ENCODE results near the gene NR2F2. TPM values are rescaled to one million over a fixed set of nuclear protein-coding genes. Genes with fewer than 3 reads are reported as not detected.
A peak's percentile ranks its signal among the peaks of the same experiment; 100 is the strongest.

Gene NR2F2
- 13.6 and 33.5 TPM in 2 replicates for total RNA-seq

GRCh38 chr15:96330450-96331143, at the start of gene NR2F2:
Gene NR2F2, plus strand, starts transcription at chr15:96330700. Its CDS starts 1,406 bp downstream, at chr15:96332106.
- DNase-seq (ENCODE audit: low read depth in 2 of 2): peak; percentile 98 to 100

DNA sequence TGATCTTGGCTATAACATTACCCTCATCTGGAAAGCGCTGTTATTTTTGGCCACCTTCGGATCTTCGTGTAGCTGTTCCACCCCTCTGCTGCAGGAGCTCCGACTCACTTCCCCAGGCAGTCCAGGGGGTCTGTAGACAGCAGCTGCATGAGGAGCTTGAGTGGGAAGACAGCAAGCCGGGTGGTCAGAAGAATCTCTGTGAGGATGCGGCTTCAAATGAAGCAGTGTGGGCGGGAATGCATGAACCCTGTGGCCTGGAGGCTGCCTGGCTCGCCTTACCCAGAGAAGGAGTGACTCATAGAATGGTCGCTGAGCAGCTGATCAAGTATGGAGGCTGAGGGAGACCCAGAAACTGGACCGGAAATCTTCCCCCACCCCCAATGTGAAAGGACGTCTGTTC, 45.2 kb upstream of the NR2F2 start:
- DNase-seq (ENCODE audit: low read depth in 2 of 2): no peak

DNA sequence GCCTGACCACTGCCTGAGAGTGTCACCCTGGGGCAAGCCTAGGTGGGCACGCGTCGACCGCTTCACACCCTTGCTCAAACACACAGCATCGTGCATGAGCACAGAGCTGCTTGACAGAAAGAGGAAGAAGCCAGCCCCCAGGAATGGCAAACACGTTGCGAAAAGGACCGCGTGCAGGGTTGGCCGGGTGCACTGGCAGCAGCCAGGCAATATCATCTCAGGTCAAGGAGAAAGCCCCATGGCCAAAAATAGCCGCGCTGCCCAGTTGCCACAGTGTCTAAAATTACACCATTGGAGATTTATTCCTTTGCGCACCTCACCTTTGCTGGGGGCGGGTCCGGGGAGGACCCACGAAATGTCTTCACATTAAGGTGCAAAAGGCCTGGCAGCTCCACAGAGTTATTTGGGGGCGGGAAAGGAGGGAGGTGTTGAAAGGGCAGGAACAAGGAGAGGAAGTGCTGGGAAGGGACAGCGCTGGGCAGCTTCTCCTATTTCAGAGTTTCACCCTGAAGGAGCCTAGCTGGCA, 44.7 kb upstream of the NR2F2 start:
- DNase-seq (ENCODE audit: low read depth in 2 of 2): no peak

- no peak for DNase-seq (ENCODE audit: low read depth in 2 of 2)
These were observed 39.8 kb upstream of the NR2F2 start for GRCh38 chr15:96290679-96291078.

DNA sequence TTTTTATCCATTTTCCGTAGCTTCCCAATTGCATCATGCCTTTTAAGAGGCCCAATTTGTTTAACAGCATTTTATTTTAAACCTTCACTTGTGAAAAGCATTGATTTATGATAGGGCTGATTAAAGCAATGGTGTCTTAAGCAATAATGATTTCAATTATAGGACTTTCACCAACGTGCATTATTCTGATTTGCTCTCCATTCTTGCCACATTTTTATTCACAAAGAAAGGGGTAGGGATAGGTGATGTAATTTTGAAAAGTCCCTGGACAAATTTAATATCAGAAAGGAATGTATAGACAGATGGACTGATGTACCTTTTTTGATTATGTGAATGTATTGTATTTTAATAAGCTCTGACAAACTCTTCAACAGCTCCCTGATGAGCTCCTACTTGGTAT, 37.9 kb upstream of the NR2F2 start:
- no peak for DNase-seq (ENCODE audit: low read depth in 2 of 2)

DNA sequence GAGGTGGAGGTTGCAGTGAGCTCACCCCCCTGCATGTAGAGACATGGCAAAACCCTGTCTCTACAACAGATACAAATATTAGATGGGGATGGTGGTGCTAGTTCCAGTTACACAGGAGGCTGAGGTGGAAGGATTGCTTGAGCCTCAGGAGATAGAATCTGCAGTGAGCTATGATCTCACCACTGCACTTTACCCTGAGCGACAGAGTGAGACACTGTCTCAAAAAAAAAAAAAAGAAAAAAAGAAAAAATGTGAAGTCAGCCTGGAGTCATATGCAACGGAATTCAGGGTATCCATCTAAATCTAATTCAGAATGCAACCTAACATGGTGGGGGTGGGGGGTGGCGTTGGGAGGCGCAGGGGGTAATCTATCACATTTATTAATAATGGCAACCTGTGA, 37.1 kb upstream of the NR2F2 start:
- DNase-seq (ENCODE audit: low read depth in 2 of 2): no peak

GRCh38 chr15:96294766-96295165, 35.7 kb upstream of the NR2F2 start:
- no peak for DNase-seq (ENCODE audit: low read depth in 2 of 2)

DNA sequence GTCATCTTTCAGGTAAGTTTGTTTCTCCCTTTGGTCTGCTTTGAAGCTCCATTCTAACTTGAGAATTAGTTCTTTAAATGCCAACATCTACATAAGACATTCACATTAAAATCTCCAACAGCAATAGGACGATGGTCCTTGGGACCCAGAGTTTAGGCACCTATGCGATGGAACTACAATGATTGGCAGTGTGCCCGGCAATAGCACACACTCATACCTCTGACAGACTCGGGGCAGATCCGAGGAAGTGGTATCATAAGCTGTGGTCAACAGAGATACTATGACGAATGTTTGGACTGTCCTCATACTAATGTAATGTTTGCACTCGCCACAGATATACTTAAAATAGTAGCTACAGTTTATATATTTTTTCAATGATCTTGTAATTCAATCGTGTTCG, 34.2 kb upstream of the NR2F2 start:
- peak; percentile 17 to 82 for DNase-seq (ENCODE audit: low read depth in 2 of 2)

GRCh38 chr15:96297783-96298182, 32.7 kb upstream of the NR2F2 start:
- DNase-seq (ENCODE audit: low read depth in 2 of 2): no peak

DNA sequence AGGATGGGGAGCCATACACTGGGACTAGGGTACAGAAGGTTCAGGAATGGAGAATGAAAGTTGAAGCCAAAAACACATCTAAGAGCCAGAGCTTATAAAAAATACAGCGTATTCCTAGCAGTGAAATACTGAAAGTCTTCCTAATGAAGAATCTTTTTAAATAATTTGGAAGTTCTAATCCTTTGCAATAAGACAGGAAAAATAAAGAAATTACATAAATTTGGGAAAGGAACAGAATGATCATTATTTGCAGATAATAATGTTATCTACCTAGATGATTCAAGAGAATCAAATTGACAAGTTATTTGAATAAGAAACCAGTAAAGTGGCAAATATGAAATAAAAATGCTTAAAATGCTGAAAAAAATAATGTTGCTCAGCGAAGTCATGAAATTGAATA, 32.3 kb upstream of the NR2F2 start:
- no peak for DNase-seq (ENCODE audit: low read depth in 2 of 2)

DNA sequence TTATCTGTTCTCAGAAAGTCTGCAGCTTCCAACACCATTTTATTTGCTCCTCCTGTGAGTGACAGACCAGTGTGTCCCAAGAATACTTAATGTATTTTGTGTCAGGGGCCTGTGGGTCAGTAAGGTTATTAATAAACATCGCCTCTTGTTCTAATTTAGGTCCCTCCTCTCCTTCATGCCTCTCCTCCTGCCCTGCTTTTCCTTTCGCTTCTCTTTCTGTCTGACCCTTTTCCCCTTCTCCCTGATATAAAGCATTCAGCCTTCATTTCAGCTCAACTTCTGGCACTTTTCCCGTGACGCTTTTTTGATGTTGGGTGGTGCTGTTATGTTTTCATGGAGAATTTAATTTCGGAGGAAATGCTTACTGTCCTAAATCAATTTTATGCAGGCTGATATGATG, 29.7 kb upstream of the NR2F2 start:
- no peak for DNase-seq (ENCODE audit: low read depth in 2 of 2)

- DNase-seq (ENCODE audit: low read depth in 2 of 2): no peak
These were observed 26.9 kb upstream of the NR2F2 start for GRCh38 chr15:96303503-96304056.

GRCh38 chr15:96304839-96305238, 25.7 kb upstream of the NR2F2 start:
- DNase-seq (ENCODE audit: low read depth in 2 of 2): no peak

DNA sequence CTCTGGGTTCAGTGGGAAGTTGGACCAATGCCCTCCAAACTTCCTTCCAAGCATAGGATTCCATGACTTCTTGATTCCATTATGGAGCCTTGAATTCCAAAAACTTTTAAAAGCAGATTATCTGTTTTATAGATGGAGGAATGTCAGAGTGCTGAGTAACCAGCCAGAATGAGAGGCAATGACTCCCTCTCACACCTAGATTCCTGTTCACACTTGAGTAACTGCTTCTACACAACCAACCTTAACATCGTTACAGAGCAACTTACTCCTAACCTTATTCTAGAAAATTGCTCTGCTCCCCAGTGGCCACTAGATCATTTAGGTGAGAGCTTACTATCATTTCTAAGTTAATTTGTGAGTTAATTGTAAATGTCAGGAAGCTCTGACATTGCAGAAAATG, 24.2 kb upstream of the NR2F2 start:
- DNase-seq (ENCODE audit: low read depth in 2 of 2): no peak

GRCh38 chr15:96307856-96308394, 22.6 kb upstream of the NR2F2 start:
- no peak for DNase-seq (ENCODE audit: low read depth in 2 of 2)

DNA sequence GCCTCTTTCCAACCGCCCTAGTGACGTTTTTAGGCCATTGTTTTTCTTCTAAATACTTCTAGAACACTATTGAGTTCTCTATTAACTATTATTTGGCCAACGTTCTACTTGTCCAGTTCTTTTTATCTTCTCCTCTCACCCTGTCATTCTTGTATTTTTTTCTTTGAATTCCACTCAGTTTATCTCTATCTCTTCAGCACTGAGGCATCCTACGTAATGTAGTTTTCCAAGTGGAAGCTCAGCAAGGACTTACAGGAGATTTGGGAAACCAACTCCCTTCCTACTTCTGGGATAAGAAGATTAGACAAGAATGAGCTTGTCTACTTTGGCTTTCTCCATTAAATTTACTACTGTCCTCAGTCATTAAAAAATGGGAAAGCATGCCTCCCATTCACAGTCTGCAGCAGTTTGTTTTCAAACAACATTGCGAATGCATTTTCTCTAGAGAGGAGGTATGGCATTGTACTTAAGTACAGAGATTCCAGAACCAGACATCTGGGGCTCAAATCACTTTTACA, 21.3 kb upstream of the NR2F2 start:
- no peak for DNase-seq (ENCODE audit: low read depth in 2 of 2)

DNA sequence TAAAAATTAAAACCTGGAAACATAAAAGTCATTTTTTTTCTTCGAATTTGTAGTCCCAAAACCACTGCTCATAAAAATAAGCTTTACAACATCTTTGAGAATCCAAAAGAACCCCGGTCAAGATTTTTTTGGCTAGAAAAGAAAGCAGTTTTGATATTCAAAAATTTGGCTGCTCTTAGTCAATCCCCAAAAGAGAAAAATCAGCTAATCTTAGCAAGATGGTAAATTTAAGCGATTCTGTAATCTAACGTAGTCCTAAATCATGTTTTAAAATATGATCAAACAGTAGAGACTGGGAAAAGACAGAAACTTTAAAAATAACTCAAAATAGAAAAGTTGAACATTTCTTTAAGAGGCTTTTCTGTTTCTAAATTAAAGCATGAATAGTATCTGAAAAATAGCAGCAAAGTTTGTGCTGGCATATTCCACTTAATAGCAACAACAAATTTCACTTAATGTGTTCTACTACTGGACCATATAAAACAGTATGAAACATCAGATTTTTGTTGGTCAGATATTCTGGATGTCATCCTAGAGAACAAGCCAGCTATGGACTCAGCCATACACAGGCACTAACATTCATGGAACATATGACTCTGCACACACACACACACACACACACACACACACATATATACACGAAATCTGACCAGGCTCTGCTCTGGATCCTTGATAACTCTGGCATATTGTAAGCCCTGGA, 19.1 kb upstream of the NR2F2 start:
- DNase-seq (ENCODE audit: low read depth in 2 of 2): no peak

GRCh38 chr15:96311956-96312294, 18.6 kb upstream of the NR2F2 start:
- DNase-seq (ENCODE audit: low read depth in 2 of 2): no peak

GRCh38 chr15:96312641-96313335, 17.7 kb upstream of the NR2F2 start:
- DNase-seq (ENCODE audit: low read depth in 2 of 2): no peak

DNA sequence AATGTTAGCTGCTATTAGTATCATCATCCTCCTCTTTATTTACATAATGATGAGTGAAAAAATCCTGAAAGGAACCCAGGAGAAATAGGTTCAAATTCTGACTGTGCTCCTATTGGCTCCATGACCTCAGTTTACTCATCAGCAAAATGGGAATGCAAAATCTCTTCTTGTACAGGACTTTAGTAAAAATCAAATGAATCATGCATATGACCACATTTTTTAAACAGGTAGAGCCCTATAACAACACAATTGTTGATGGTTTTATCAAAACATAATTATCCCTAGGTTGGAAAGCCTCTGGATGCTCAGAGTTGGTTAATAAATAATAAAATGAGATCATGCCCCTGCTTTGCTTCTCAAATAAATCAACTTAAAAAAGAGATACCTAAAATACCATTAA, 16.0 kb upstream of the NR2F2 start:
- no peak for DNase-seq (ENCODE audit: low read depth in 2 of 2)

DNA sequence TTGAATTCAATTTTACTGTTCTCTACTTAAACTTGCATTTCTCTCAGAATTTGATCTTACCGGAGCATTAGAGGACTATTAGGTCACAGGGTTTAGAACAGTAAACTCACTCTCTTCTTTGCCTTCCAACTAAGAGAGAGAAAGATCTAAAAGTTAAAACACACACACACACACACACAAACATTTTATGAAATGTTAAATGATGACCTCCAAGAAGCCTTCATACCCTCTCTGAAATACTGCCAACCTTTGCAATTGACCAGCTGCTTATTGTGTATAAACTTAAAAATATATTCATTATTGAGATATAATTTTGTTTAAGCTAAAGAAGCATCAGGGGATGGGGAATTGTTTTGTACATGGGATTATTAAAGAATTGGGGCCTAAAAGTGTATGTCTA, 15.5 kb upstream of the NR2F2 start:
- no peak for DNase-seq (ENCODE audit: low read depth in 2 of 2)
